ENCODE measurements around the gene QRFP. TPM values are rescaled to one million over a fixed set of nuclear protein-coding genes. Genes with fewer than 3 reads are reported as not detected.
A peak's percentile ranks its signal among the peaks of the same experiment; 100 is the strongest.

The QRFP gene
- total RNA-seq, 4 donors from 2014 or later = not detected

DNA sequence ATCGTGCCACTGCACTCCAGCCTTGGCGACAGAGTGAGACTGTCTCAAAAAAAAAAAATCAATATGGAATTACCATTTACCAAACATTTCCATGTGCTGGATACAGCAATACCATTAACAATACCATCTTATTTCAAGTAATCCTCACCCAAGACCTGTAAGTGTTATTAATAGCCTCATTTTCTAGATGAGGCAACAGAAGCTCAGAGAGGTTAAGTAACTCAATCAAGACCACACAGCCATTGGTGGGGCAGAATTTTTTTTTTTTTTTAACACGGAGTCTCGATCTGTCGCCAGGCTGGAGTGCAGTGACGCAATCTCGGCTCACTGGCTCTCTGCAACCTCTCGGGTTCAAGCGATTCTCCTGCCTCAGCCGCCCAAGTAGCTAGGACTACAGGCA is 46.1 kb upstream of the QRFP start:
- no peak for ATAC-seq
- no peaks in the 10 kb centered on the region for H3K36me3 ChIP-seq
- H3K4me1 ChIP-seq = peaks cover 0 to 37% (median 28%) of the 10 kb centered on the region in 3 donors
- TF ChIP-seq CTCF (IDR thresholded peaks at IDR 0.05) = no peak
- TF ChIP-seq POLR2AphosphoS5 (IDR thresholded peaks at IDR 0.05) = no peak
- no peak for TF ChIP-seq EP300 (IDR thresholded peaks at IDR 0.05)
- H3K4me3 ChIP-seq = no peak overlapping the region
- H3K27me3 ChIP-seq = peaks cover 71% of the 10 kb centered on the region
- H3K27ac ChIP-seq = no peak overlapping the region
- 63 to 84% methylated on average over 4 to 10 of the region's 10 CpGs for whole genome bisulfite sequencing, 2 donors (ENCODE audit: low coverage in 1 of 2)
- no peaks in the 10 kb centered on the region for H3K9me3 ChIP-seq

GRCh38 chr9:130942084-130942483 is 45.5 kb upstream of the QRFP start:
- Histone ChIP-seq H3K4me3 (no peak overlapping the region), H3K27me3 (peaks cover 73% of the 10 kb centered on the region), H3K4me1 (peaks cover 0 to 43% (median 29%) of the 10 kb centered on the region in 3 donors), H3K9me3 (no peaks in the 10 kb centered on the region), H3K36me3 (no peaks in the 10 kb centered on the region), H3K27ac (no peak overlapping the region)
- 58 to 80% methylated on average over 4 of the region's 6 CpGs for WGBS, 2 donors (ENCODE audit: low coverage in 1 of 2)
- ATAC-seq = no peak
- no peak for TF ChIP-seq POLR2AphosphoS5 (IDR thresholded peaks at IDR 0.05)
- TF ChIP-seq EP300 (IDR thresholded peaks at IDR 0.05) = no peak
- no peak for TF ChIP-seq CTCF (IDR thresholded peaks at IDR 0.05)
- no peak for TF ChIP-seq POLR2A (IDR thresholded peaks at IDR 0.05)

DNA sequence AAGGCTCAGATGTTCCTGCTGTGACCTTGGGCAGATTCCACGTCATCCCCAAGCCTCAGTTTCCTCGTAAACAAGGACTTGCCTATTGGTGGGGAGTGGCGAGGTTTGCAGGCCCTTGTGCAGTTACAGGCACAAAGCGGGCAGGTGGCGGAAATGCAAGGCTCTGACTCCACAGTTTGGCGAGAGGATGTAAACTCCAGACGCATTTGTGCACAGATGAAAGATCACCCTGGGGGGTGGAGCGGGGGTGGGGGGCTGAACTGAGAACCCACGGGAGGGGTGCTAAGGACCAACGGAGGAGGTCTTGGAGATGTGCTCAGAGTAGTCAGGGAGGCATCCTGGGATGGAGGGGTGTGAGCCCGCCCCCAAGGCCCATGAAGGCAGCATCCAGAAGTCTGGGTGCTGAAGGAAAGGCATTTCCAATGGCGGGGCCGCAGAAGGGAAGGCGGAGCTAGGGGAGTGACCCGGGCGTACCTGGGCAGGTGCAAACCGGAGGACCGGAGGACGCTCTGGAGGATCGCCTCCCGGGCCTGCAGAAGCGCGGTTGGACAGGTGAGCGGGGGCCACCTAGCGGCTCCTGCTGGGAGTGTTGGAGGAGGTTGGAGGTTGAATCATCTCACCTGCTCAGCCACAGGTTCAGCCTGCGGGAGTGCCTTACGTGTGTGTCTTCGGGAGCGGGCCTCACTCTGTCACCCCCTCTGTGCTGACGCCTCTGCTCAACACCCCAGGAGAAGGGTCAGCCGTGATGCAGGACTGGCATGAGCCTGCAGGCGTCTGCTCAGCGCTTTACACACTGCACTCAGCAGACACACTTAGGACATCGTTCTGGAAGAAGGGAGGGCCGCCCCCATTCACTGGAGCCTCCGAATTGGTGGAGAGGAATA is 44.3 kb upstream of the QRFP start:
- peak; percentile 49 for ATAC-seq
- peaks cover 0 to 54% (median 29%) of the 10 kb centered on the region in 3 donors for H3K4me1 ChIP-seq
- peak in 1 of 2 donors; percentile 11 for TF ChIP-seq POLR2A (IDR thresholded peaks at IDR 0.05)
- no peak for TF ChIP-seq POLR2AphosphoS5 (IDR thresholded peaks at IDR 0.05)
- TF ChIP-seq CTCF (IDR thresholded peaks at IDR 0.05) = peak in 3 of 4 experiments; percentile 81 to 94 (median 88)
- TF ChIP-seq EP300 (IDR thresholded peaks at IDR 0.05) = no peak
- H3K36me3 ChIP-seq = no peaks in the 10 kb centered on the region
- peaks cover 76% of the 10 kb centered on the region for H3K27me3 ChIP-seq
- no peaks in the 10 kb centered on the region for H3K9me3 ChIP-seq
- H3K27ac ChIP-seq = no peak overlapping the region
- H3K4me3 ChIP-seq = no peak overlapping the region
- 5 to 16% methylated on average over 12 to 15 of the region's 36 CpGs for WGBS, 2 donors (ENCODE audit: low coverage in 1 of 2)

- Histone ChIP-seq H3K4me1 (peaks cover 0 to 57% (median 29%) of the 10 kb centered on the region in 3 donors), H3K4me3 (peak overlapping the region in 1 of 2 donors; percentile 49), H3K27me3 (peaks cover 84% of the 10 kb centered on the region), H3K36me3 (no peaks in the 10 kb centered on the region), H3K27ac (no peak overlapping the region), H3K9me3 (no peaks in the 10 kb centered on the region)
- ATAC-seq = no peak
- TF ChIP-seq EP300 (IDR thresholded peaks at IDR 0.05) (no peak), POLR2A (IDR thresholded peaks at IDR 0.05) (no peak), CTCF (IDR thresholded peaks at IDR 0.05) (no peak), POLR2AphosphoS5 (IDR thresholded peaks at IDR 0.05) (no peak)
- WGBS, 2 donors (ENCODE audit: low coverage in 1 of 2) = 2 to 20% methylated on average over 1 to 11 of the region's 32 CpGs
Measured at GRCh38 chr9:130940027-130940549, 43.5 kb upstream of the QRFP start.

Data from gastroesophageal sphincter (tissue), 4 donors.